CD14-positive monocyte (primary cell): Measurements from ENCODE around the gene INHA. TPM values are rescaled to one million over a fixed set of nuclear protein-coding genes. Genes with fewer than 3 reads are reported as not detected.

Source experiments
- DNase-seq, 3 donors: peaks; one replicate each; pipeline ENCODE4 v3.0.0-alpha.2; 2011 to 2022
- H2AFZ ChIP-seq: 2 replicates; pipeline ENCODE4 v1.6.0; 2012; ENCODE audit warnings: mild to moderate bottlenecking, low read depth, low read length, inconsistent platforms; ENCODE audit not compliant: insufficient read depth, poor library complexity, severe bottlenecking
- H3K27ac ChIP-seq, 2 donors: 1 replicate in 1 of 2; 2 replicates in 1 of 2; pipeline ENCODE4 v1.5.1; 2012 to 2013; ENCODE audit warnings: low read length in 2 of 2, control low read depth in 1 of 2, inconsistent platforms in 1 of 2, low read depth in 1 of 2, mild to moderate bottlenecking in 1 of 2
- H3K27me3 ChIP-seq, 2 donors: one replicate each; pipeline versions ENCODE4 v1.6.0 to v1.6.1; 2011 to 2013; ENCODE audit warnings: low read length in 2 of 2; ENCODE audit not compliant: control insufficient read depth in 2 of 2, insufficient read depth in 2 of 2
- H3K36me3 ChIP-seq, 2 donors: replicated peaks in 1 of 2; 1 replicate in 1 of 2; 2 replicates in 1 of 2; pipeline versions ENCODE4 v1.5.1 to v1.6.1; 2012 to 2013; ENCODE audit warnings: low read length in 2 of 2, control low read depth in 1 of 2, inconsistent platforms in 1 of 2, mild to moderate bottlenecking in 1 of 2; ENCODE audit not compliant: insufficient read depth in 2 of 2, control insufficient read depth in 1 of 2
- H3K4me1 ChIP-seq, 2 donors: 1 replicate in 1 of 2; 2 replicates in 1 of 2; pipeline versions ENCODE4 v1.5.1 to v1.6.1; 2012 to 2013; ENCODE audit warnings: low read length in 2 of 2, control low read depth in 1 of 2, inconsistent platforms in 1 of 2, mild to moderate bottlenecking in 1 of 2, moderate library complexity in 1 of 2; ENCODE audit not compliant: insufficient read depth in 2 of 2, control insufficient read depth in 1 of 2
- H3K4me2 ChIP-seq: replicated peaks from 2 replicates; pipeline ENCODE3; 2012; ENCODE audit warnings: low read length, moderate library complexity, mild to moderate bottlenecking; ENCODE audit not compliant: poor library complexity, severe bottlenecking; ENCODE audit errors: extremely low read depth
- H3K4me3 ChIP-seq, 3 experiments: fragments of 200-600 bp in 1 of 3; sonication (generic) in 1 of 3; replicated peaks in 1 of 3; 1 replicate in 2 of 3; 2 replicates in 1 of 3; pipeline ENCODE4 v1.5.1; 2011 to 2013; ENCODE audit warnings: low read length in 3 of 3, mild to moderate bottlenecking in 3 of 3, control low read depth in 2 of 3, low read depth in 2 of 3, inconsistent platforms in 1 of 3, moderate library complexity in 1 of 3
- H3K79me2 ChIP-seq: 2 replicates; pipeline ENCODE4 v1.6.0; 2012; ENCODE audit warnings: mild to moderate bottlenecking, control low read depth, inconsistent platforms, low read length, moderate library complexity; ENCODE audit not compliant: insufficient read depth
- H3K9ac ChIP-seq: 2 replicates; pipeline ENCODE4 v1.6.0; 2017; ENCODE audit warnings: low read length, mild to moderate bottlenecking; ENCODE audit not compliant: insufficient read depth, poor library complexity, severe bottlenecking
- H3K9me3 ChIP-seq, 2 donors: replicated peaks in 1 of 2; 1 replicate in 1 of 2; 2 replicates in 1 of 2; pipeline versions ENCODE4 v1.5.1 to v1.6.1; 2012 to 2013; ENCODE audit warnings: low read length in 2 of 2, control low read depth in 1 of 2; ENCODE audit not compliant: control insufficient read depth in 1 of 2, insufficient read depth in 1 of 2
- H4K20me1 ChIP-seq: 2 replicates; pipeline ENCODE4 v1.6.0; 2012; ENCODE audit warnings: mild to moderate bottlenecking, low read length, control low read depth, moderate library complexity; ENCODE audit not compliant: insufficient read depth
- H3K27ac Mint-ChIP-seq, 7 donors: one replicate each; pipeline ENCODE4 v1.8.0; 2020; ENCODE audit warnings: mild to moderate bottlenecking in 7 of 7, mixed read lengths in 7 of 7, moderate library complexity in 6 of 7, inconsistent platforms in 2 of 7
- H3K27me3 Mint-ChIP-seq, 3 donors: one replicate each; pipeline ENCODE4 v1.8.0; 2021 to 2022; ENCODE audit warnings: low read depth in 3 of 3, mild to moderate bottlenecking in 3 of 3, mixed read lengths in 3 of 3, moderate library complexity in 3 of 3, inconsistent platforms in 1 of 3
- H3K36me3 Mint-ChIP-seq, 2 donors: one replicate each; pipeline ENCODE4 v1.8.0; 2020; ENCODE audit warnings: mixed read lengths in 2 of 2, inconsistent platforms in 1 of 2, mild to moderate bottlenecking in 1 of 2
- H3K4me1 Mint-ChIP-seq: one replicate; pipeline ENCODE4 v1.8.0; 2020; ENCODE audit warnings: mild to moderate bottlenecking, mixed read lengths
- H3K4me3 Mint-ChIP-seq, 2 donors: one replicate each; pipeline ENCODE4 v1.8.0; 2020; ENCODE audit warnings: mild to moderate bottlenecking in 2 of 2, mixed read lengths in 2 of 2, moderate library complexity in 1 of 2
- H3K9me3 Mint-ChIP-seq, 7 donors: one replicate each; pipeline ENCODE4 v1.8.0; 2020 to 2022; ENCODE audit warnings: mixed read lengths in 7 of 7, mild to moderate bottlenecking in 6 of 7, moderate library complexity in 6 of 7, inconsistent platforms in 2 of 7
- CTCF ChIP-seq: fragments of 200-600 bp; IDR thresholded peaks from one replicate; pipeline ENCODE4 v1.8.0; 2022; ENCODE audit warnings: antibody characterized with exemption, mild to moderate bottlenecking
- WGBS: methylation state at CpG from one replicate; pipeline ENCODE4 v1.1.5; 2013; ENCODE audit warnings: missing lambda C conversion rate; ENCODE audit not compliant: insufficient coverage; 5-methylcytosine and 5-hydroxymethylcytosine counted together
- intact Hi-C, 2 donors: fragments of 100-400 bp; cut with micrococcal nuclease; formaldehyde crosslinking; loops; one replicate each; pipeline versions ENCODE4 v1.15.0 to v1.15.1; 2023
- polyA plus RNA-seq, 3 donors: library from polyadenylated mRNA; depleted of rRNA in 1 of 3; unstranded in 2 of 3; stranded (reverse) in 1 of 3; fragments of 300-500 nt in 2 of 3; fragments of >200 nt in 1 of 3; fragmentation: Illumina TruSeq in 2 of 3; gene quantifications; 1 replicate in 2 of 3; 2 replicates in 1 of 3; pipeline ENCODE4 v1.2.3, GENCODE V29; 2012 to 2021

Gene INHA
- polyA plus RNA-seq, 3 donors: not detected

GRCh38 chr2:219614076-219614860 is 42.2 kb downstream of the INHA start:
- DNase-seq: no peak
- Histone ChIP-seq H3K27ac (no peak overlapping the region), H3K9ac (no peak overlapping the region), H3K36me3 (peaks cover 60 to 75% of the 10 kb centered on the region in 2 donors), H3K9me3 (no peaks in the 10 kb centered on the region), H2AFZ (no peak overlapping the region), H3K4me2 (no peak overlapping the region), H3K27me3 (no peaks in the 10 kb centered on the region), H3K4me3 (no peak overlapping the region), H3K79me2 (no peaks in the 10 kb centered on the region), H4K20me1 (no peaks in the 10 kb centered on the region), H3K4me1 (no peaks in the 10 kb centered on the region)
- WGBS: 100% methylated on average over 8 of the region's 11 CpGs
- peaks cover 0 to 4% (median 0%) of the 10 kb centered on the region in 3 donors for H3K27me3 Mint-ChIP-seq
- TF ChIP-seq CTCF: no peak
- no peaks in the 10 kb centered on the region for H3K9me3 Mint-ChIP-seq
- peaks cover 5% of the 10 kb centered on the region for H3K4me1 Mint-ChIP-seq
- no peak overlapping the region for H3K4me3 Mint-ChIP-seq
- intact Hi-C loops: loop anchor here in 1 of 2 donors (10.0 kb wide), 1 partner anchor 189 kb away; no protein-coding TSS in a partner anchor
- peaks cover 65 to 73% of the 10 kb centered on the region in 2 donors for H3K36me3 Mint-ChIP-seq
- peak overlapping the region in 2 of 7 donors; percentile 32 to 61 for H3K27ac Mint-ChIP-seq

- Mint-ChIP-seq H3K4me3 (no peak overlapping the region), H3K27ac (peak overlapping the region in 3 of 7 donors; percentile 5 to 42 (median 23)), H3K27me3 (peaks cover 0 to 5% (median 0%) of the 10 kb centered on the region in 3 donors), H3K4me1 (peaks cover 5% of the 10 kb centered on the region), H3K36me3 (peaks cover 57 to 67% of the 10 kb centered on the region in 2 donors), H3K9me3 (no peaks in the 10 kb centered on the region)
- H3K27me3 ChIP-seq: no peaks in the 10 kb centered on the region
- H3K9ac ChIP-seq: no peak overlapping the region
- H4K20me1 ChIP-seq: no peaks in the 10 kb centered on the region
- no peaks in the 10 kb centered on the region for H3K9me3 ChIP-seq
- H3K79me2 ChIP-seq: no peaks in the 10 kb centered on the region
- no peaks in the 10 kb centered on the region for H3K4me1 ChIP-seq
- no peak for TF ChIP-seq CTCF
- intact Hi-C loops: loop anchor here in 1 of 2 donors (10.0 kb wide), 1 partner anchor 190 kb away; no protein-coding TSS in a partner anchor
- no peak overlapping the region for H3K4me2 ChIP-seq
- DNase-seq: no peak
- no peak overlapping the region for H3K27ac ChIP-seq
- no peak overlapping the region for H2AFZ ChIP-seq
- no peak overlapping the region for H3K4me3 ChIP-seq
- WGBS: 100% methylated on average over 11 of the region's 11 CpGs
- peaks cover 53 to 68% of the 10 kb centered on the region in 2 donors for H3K36me3 ChIP-seq
Observed at GRCh38 chr2:219615036-219615435, 42.9 kb downstream of the INHA start.
